Endothelial cell of umbilical vein (primary cell): ENCODE measurements around the gene DCLK3. TPM values are rescaled to one million over a fixed set of nuclear protein-coding genes. Genes with fewer than 3 reads are reported as not detected.

ENCODE experiments used
- BruUV-seq: library from RNA; stranded (reverse); fragments of 400-500 nt; replicated peaks from 2 replicates; lab custom pipeline; 2021; lab: Mats Ljungman, UMichigan
- CTCF ChIA-PET: fragments of 300-600, 350-600 bp; sonication (Branson Sonifier 250); formaldehyde crosslinking; loops from one replicate; lab custom pipeline; 2021; ENCODE audit warnings: antibody characterized with exemption, inconsistent platforms; lab: Charles Lee
- POLR2A ChIA-PET: fragments of 300-600, 350-600 bp; sonication (Branson Sonifier 250); formaldehyde crosslinking; loops from one replicate; lab custom pipeline; 2021; ENCODE audit warnings: antibody characterized with exemption, inconsistent platforms; lab: Charles Lee
- DNase-seq: peaks from one replicate; pipeline ENCODE4 v3.0.0-alpha.2; 2011; ENCODE audit warnings: low read depth, low spot score
- FAIRE-seq: peaks from 2 replicates; lab custom pipeline; 2011; peaks lifted over from hg19 to GRCh38; lab: Jason Lieb, UNC
- H2AFZ ChIP-seq: 2 replicates; pipeline ENCODE4 v1.6.0; 2012; ENCODE audit warnings: low read depth, low read length, control low read depth, inconsistent platforms
- H3K27ac ChIP-seq: 2 replicates; pipeline ENCODE4 v1.5.1; 2011; ENCODE audit warnings: low read depth, mild to moderate bottlenecking, control low read depth, low read length, moderate library complexity; ENCODE audit not compliant: insufficient read depth
- H3K27me3 ChIP-seq, 2 experiments: 2 replicates each; pipeline versions ENCODE4 v1.6.0 to v1.6.1; 2011; ENCODE audit warnings: low read length in 2 of 2, mixed read lengths in 1 of 2; ENCODE audit not compliant: control insufficient read depth in 2 of 2, insufficient read depth in 2 of 2
- H3K36me3 ChIP-seq, 2 experiments: 2 replicates in 1 of 2; 3 replicates in 1 of 2; pipeline ENCODE4 v1.5.1; 2011; ENCODE audit warnings: low read length in 2 of 2, mild to moderate bottlenecking in 1 of 2, moderate library complexity in 1 of 2; ENCODE audit not compliant: control insufficient read depth in 2 of 2, insufficient read depth in 2 of 2; ENCODE audit errors: extremely low read depth in 1 of 2
- H3K4me1 ChIP-seq: 3 replicates; pipeline ENCODE4 v1.5.1; 2011; ENCODE audit warnings: mild to moderate bottlenecking, low read length; ENCODE audit not compliant: control insufficient read depth, insufficient read depth; ENCODE audit errors: extremely low read depth
- H3K4me2 ChIP-seq: 2 replicates; pipeline ENCODE4 v1.6.1; 2011; ENCODE audit warnings: low read length, control low read depth, mixed read lengths; ENCODE audit not compliant: insufficient read depth
- H3K4me3 ChIP-seq, 3 experiments: fragments of 200-600 bp in 1 of 3; sonication (generic), shearing (Covaris generic) in 1 of 3; replicated peaks in 1 of 3; 2 replicates each; pipeline ENCODE4 v1.5.1; 2011 to 2016; ENCODE audit warnings: control low read depth in 3 of 3, low read length in 3 of 3, mild to moderate bottlenecking in 2 of 3, inconsistent platforms in 1 of 3, low read depth in 1 of 3, moderate library complexity in 1 of 3; ENCODE audit not compliant: insufficient read depth in 1 of 3
- H3K79me2 ChIP-seq: 2 replicates; pipeline ENCODE4 v1.6.0; 2012; ENCODE audit warnings: low read length, inconsistent platforms; ENCODE audit not compliant: control insufficient read depth, insufficient read depth
- H3K9ac ChIP-seq: replicated peaks from 2 replicates; pipeline ENCODE3; 2011; ENCODE audit warnings: low read length, control low read depth; ENCODE audit not compliant: insufficient read depth; ENCODE audit errors: extremely low read depth
- H3K9me1 ChIP-seq: replicated peaks from 3 replicates; pipeline ENCODE4 v1.6.0; 2011; ENCODE audit warnings: mild to moderate bottlenecking, low read length; ENCODE audit not compliant: control insufficient read depth, insufficient read depth; ENCODE audit errors: extremely low read depth
- H3K9me3 ChIP-seq: replicated peaks from 2 replicates; pipeline ENCODE4 v1.5.1; 2012; ENCODE audit warnings: low read length, inconsistent platforms; ENCODE audit not compliant: control insufficient read depth, insufficient read depth
- H4K20me1 ChIP-seq: replicated peaks from 2 replicates; pipeline ENCODE3; 2011; ENCODE audit warnings: mild to moderate bottlenecking, low read length; ENCODE audit not compliant: control insufficient read depth, insufficient read depth; ENCODE audit errors: extremely low read depth
- GATA2 ChIP-seq: IDR thresholded peaks from 2 replicates; pipeline ENCODE4 v1.7.0; 2011; ENCODE audit warnings: low read depth, mild to moderate bottlenecking, moderate library complexity, mixed read lengths, low read length; ENCODE audit not compliant: insufficient read length, insufficient read depth
- JUN ChIP-seq: IDR thresholded peaks from 2 replicates; pipeline ENCODE4 v1.6.1; 2011; ENCODE audit warnings: borderline replicate concordance, low read depth; ENCODE audit not compliant: insufficient read length, insufficient read depth
- MYC ChIP-seq: IDR thresholded peaks from one replicate; pipeline ENCODE4 v1.6.1; 2011; ENCODE audit warnings: mild to moderate bottlenecking, low read depth, low read length
- POLR2A ChIP-seq: IDR thresholded peaks from 2 replicates; pipeline ENCODE4 v1.6.1; 2012; ENCODE audit warnings: low read depth, mild to moderate bottlenecking, control low read depth, low read length
- POLR2AphosphoS5 ChIP-seq: IDR thresholded peaks from 2 replicates; pipeline ENCODE4 v1.6.1; 2012; ENCODE audit warnings: low read depth, mild to moderate bottlenecking, control low read depth, low read length, moderate library complexity; ENCODE audit not compliant: insufficient read depth
- dilution Hi-C: fragments of 300-500 bp; cut with MboI; formaldehyde crosslinking; loops from one replicate; pipeline ENCODE4 v1.15.0; 2019; ENCODE audit warnings: low sequenced_read_pairs; ENCODE audit not compliant: extremely low pct_ligation_motif_present
- intact Hi-C: fragments of 100-400 bp; cut with micrococcal nuclease; formaldehyde crosslinking; loops from one replicate; pipeline ENCODE4 v1.10.0; 2022
- polyA plus RNA-seq, 4 experiments: library from polyadenylated mRNA; depleted of rRNA in 3 of 4; stranded (reverse) in 3 of 4; unstranded in 1 of 4; fragments of >200 nt; gene quantifications; 2 replicates each; pipeline versions ENCODE4 v1.2.1 to v1.2.3, GENCODE V29; 2011 to 2012; ENCODE audit warnings: missing spikeins in 1 of 4
- total RNA-seq: library from RNA; stranded (reverse); gene quantifications from 2 replicates; pipeline ENCODE4 v1.2.3, GENCODE V29; 2021

Gene DCLK3
- total and polyA plus RNA-seq, 2 donors (not counting 3 experiments of a cell fraction or from before 2014, with no cell fraction given), result not detected

DNA sequence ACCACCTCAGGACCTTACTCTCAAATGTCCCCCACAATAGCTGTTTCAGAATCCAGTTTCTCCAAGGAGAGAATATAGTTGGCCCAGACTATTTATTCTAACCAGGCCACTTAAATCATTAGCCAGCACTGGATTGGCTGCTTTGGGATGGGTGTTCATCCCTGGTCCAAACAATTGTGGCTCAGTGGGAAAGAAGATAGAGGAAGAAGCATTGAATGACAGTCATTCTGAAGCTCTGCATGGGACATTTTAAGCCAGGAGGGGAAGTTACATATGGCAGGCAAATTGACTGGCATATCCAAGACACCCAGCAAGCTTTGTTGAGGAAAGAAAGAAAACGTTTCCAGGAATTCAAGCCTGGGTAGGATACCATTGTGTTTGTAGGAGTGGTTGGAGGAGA lies 5.6 kb upstream of the DCLK3 start:
- Histone ChIP-seq H4K20me1 (no peaks in the 10 kb centered on the region), H3K79me2 (no peaks in the 10 kb centered on the region), H3K27me3 (peaks cover 5 to 7% of the 10 kb centered on the region in 2 experiments), H3K9me3 (no peaks in the 10 kb centered on the region), H3K27ac (no peak overlapping the region), H2AFZ (no peak overlapping the region), H3K4me3 (no peak overlapping the region), H3K4me1 (no peaks in the 10 kb centered on the region), H3K36me3 (no peaks in the 10 kb centered on the region), H3K9me1 (no peaks in the 10 kb centered on the region), H3K9ac (no peak overlapping the region), H3K4me2 (no peak overlapping the region)
- CTCF ChIA-PET, result no interaction called here
- DNase-seq, result no peak
- no TSS peak for BruUV-seq
- FAIRE-seq, result no peak
- intact Hi-C loops (no loop called here), dilution Hi-C loops (no loop called here)
- TF ChIP-seq POLR2AphosphoS5 (no peak), POLR2A (no peak), MYC (no peak)
- POLR2A ChIA-PET, result no interaction called here

- no peak for FAIRE-seq
- Histone ChIP-seq H2AFZ (no peak overlapping the region), H3K36me3 (no peaks in the 10 kb centered on the region), H3K27ac (no peak overlapping the region), H3K4me3 (no peak overlapping the region), H3K9me3 (no peaks in the 10 kb centered on the region), H4K20me1 (no peaks in the 10 kb centered on the region), H3K9ac (no peak overlapping the region), H3K79me2 (no peaks in the 10 kb centered on the region), H3K4me1 (no peaks in the 10 kb centered on the region), H3K27me3 (peaks cover 22 to 33% of the 10 kb centered on the region in 2 experiments), H3K9me1 (no peaks in the 10 kb centered on the region), H3K4me2 (no peak overlapping the region)
- intact Hi-C loops, result no loop called here
- dilution Hi-C loops, result no loop called here
- BruUV-seq, result no TSS peak
- ChIA-PET CTCF (no interaction called here), POLR2A (no interaction called here)
- TF ChIP-seq JUN (no peak), GATA2 (no peak)
- no peak for DNase-seq
Measured at GRCh38 chr3:36765104-36765503, 751 bp upstream of the DCLK3 start.
